HG03064 (cell line): ENCODE data around the gene RNU2-63P.
"Not testable (repeated sequence)": the region's sequence is repeated elsewhere in the genome, so short reads cannot be mapped to it uniquely, and the experiment has no call there.

ENCODE experiments used
- ATAC-seq: cut with Tn5 transposase; IDR thresholded peaks from one replicate; pipeline ENCODE4 v1.9.1; 2021; ENCODE audit warnings: low read depth; ENCODE audit not compliant: unreplicated experiment

Gene RNU2-63P

DNA sequence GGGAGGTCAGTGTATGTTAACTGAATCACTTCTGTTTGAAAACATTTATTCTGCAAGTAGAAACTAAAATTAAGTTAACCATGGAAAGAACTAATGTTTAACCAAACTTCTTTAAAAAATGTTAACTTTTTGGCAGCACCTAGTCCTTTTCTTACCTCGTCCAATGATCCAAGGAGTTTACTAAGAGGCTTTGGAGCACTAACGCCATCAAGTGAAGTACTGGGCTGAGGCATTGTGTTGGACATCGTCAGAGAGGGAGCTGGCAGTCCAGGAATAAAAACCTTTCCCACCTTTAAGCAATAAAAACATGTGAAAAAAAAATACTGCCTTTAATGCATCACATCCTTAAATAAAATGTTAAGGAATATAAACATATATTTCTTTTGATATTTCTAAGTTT lies 23.8 kb downstream of the RNU2-63P start:
- not testable (repeated sequence) for ATAC-seq

DNA sequence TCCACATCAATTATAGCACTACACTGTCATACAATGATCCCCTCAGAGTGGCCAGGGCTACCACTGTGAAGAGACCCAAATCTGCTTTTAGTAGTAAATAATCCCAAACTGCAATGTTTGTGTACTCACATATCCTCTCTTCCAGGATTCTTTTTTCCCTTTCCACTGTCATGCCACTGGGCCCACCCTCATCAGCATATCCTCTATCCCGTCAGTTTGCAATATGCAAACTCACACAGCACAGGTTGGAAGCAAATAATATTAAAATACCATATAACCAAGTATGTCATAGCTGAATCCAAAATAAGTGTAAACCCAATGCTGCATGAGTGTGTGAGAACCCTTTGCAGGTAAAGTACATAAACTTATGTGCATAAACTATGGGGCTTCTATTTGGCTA lies 28.9 kb downstream of the RNU2-63P start:
- ATAC-seq: not testable (repeated sequence)

GRCh38 chr2:87985902-87986301 lies 30.4 kb downstream of the RNU2-63P start:
- ATAC-seq: not testable (repeated sequence)

DNA sequence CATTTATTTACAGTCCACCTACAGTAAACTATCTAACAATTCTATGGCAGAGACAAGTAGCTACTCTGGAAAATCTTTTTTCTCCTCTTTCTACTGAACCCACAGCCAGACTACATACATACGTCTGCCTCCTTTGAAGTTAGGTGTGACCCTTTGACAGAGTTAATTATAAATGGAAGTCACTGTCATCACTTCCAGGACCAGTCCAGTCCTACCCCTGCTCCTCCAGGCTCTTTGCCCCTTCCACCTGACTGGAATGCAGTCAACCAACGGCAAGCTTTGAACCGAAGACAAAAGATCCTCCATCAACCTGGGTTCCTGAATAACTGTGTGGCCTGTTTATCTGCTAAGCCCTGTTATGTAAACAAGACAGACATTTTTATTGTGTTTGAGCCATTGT lies 35.2 kb downstream of the RNU2-63P start:
- not testable (repeated sequence) for ATAC-seq

GRCh38 chr2:87972385-87972784 lies 44.0 kb downstream of the RNU2-63P start:
- not testable (repeated sequence) for ATAC-seq
